ENCODE measurements around the gene PPP1R7.

DNA sequence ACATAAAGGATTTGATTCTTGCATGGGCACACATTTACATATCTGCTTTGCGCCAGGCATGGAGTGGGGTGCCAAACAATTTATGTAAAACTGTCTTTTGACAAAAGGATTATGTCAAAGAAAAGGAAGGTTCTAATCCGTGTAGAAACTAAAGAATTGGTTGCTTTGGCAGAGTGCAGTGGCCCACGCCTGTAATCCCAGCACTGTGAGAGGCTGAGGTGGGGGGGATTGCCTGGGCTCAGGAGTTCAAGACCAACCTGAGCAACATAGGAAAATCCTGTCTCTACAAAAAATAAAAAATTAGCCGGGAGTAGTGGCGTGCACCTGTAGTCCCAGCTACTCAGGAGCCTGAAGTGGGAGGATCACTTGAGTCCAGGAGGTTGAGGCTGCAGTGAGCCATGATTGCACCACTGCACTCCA lies 47.1 kb upstream of the PPP1R7 start:
- no peak for TF ChIP-seq EP300 (IDR thresholded peaks at IDR 0.05)
- TF ChIP-seq POLR2AphosphoS5 (IDR thresholded peaks at IDR 0.05): no peak
- TF ChIP-seq, protein P1, sequence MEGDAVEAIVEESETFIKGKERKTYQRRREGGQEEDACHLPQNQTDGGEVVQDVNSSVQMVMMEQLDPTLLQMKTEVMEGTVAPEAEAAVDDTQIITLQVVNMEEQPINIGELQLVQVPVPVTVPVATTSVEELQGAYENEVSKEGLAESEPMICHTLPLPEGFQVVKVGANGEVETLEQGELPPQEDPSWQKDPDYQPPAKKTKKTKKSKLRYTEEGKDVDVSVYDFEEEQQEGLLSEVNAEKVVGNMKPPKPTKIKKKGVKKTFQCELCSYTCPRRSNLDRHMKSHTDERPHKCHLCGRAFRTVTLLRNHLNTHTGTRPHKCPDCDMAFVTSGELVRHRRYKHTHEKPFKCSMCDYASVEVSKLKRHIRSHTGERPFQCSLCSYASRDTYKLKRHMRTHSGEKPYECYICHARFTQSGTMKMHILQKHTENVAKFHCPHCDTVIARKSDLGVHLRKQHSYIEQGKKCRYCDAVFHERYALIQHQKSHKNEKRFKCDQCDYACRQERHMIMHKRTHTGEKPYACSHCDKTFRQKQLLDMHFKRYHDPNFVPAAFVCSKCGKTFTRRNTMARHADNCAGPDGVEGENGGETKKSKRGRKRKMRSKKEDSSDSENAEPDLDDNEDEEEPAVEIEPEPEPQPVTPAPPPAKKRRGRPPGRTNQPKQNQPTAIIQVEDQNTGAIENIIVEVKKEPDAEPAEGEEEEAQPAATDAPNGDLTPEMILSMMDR (IDR thresholded peaks at IDR 0.05): no peak
- no peak for TF ChIP-seq POLR2A (IDR thresholded peaks at IDR 0.05)
